Skin epidermis (tissue), 12 donors: ENCODE data around the gene CATSPERE.
"Not testable (repeated sequence)": the region's sequence is repeated elsewhere in the genome, so short reads cannot be mapped to it uniquely, and the experiment has no call there.

Experiments
- H3K27ac ChIP-seq, 21 experiments: fragments of 200-600 bp; sonication (generic) in 11 of 21; one replicate each; pipeline ENCODE4 v1.5.0; 2020; ENCODE audit warnings: mild to moderate bottlenecking in 3 of 21, inconsistent platforms in 2 of 21, moderate library complexity in 2 of 21
- H3K4me3 ChIP-seq, 7 experiments: fragments of 200-600 bp; sonication (generic) in 2 of 7; one replicate each; pipeline ENCODE4 v1.5.0; 2020; ENCODE audit warnings: inconsistent platforms in 2 of 7, mild to moderate bottlenecking in 2 of 7, moderate library complexity in 1 of 7

Gene CATSPERE

DNA sequence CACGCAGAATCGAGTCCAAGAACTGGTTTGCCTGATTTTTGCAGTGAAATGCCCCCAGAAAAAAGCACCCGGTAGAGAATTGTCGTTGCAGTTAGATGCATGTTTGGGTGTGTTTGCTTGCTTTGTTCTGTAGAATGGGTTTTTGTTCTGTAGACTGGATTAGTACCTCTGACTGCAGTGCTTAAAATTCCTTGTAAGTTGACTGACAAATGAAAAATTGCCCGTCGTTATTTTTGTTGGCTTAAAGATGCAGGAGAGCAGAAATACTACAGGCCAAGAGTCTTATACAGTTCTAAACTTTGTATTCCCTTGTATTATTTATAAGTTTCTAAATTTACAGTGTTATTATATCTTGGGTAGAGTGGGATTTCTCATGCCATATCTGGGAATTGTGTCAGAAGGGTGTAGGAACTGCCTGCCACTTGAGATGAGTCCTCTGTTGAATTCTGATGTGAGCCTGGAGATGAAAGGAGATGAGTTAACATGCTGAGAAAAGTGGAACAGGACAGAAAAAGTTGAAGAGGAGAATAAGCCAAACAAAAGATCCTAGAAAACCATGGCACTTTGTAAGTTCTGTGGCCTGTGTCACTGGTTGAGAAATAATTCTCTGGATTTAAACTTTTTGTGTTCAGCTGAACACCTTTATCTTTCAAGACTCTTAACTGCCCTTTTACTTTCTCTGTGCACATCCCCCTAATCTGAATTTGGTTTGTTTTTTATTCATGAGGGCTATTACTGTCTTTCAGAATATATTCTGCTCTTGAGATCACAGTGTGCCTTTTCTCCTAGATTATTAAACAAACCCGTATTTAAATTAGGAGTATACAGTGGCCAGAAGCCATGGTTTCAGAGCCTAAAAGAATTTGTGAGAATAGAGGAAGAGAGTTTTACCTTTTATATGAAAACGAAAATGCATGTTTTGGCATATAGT, 193.3 kb downstream of the CATSPERE start:
- H3K27ac ChIP-seq: peak overlapping the region in 12 of 21 experiments; percentile 91 to 98 (median 96)

DNA sequence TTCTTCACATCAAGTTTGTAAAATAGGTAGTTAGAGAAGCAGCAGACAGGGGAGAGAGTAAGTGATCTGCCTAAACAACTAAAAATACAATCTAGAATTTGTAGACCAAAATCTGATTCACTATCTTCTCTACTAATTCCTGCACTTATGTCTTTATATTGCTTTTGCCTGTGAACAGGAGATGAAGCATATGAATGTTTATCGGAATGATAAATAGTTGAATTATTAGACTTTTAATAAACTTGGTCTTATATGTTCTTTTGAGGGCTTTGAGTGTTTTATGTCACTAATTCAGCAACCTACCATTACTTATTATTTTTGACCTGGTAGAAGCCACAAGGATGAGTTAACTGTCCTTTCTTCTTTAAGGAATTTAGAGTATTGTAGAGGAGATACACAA, 194.1 kb downstream of the CATSPERE start:
- no peak overlapping the region for H3K4me3 ChIP-seq
- H3K27ac ChIP-seq: no peak overlapping the region

More for the DNA sequence above, 193.3 kb downstream of the CATSPERE start:
- peak overlapping the region; percentile 64 to 96 (median 93) for H3K4me3 ChIP-seq

DNA sequence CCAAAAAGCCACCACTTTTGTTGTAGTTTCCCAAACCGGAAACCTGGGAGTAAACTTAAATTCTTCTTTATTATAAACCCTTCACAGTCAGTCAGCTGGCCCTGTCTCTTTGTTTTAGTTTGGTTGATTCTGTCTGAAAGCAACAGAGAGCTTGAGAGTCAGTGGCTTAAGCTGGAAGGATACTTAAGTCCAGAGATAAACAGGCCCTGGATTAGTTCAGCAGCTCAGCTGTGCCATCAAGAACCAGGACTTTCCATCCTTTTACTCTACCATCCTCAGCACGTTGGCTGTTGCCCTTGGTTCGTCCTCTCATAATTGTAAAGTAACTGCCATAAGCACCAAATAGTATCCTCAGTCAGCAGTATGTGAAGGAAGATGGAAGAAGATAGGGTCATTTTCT, 196.3 kb downstream of the CATSPERE start:
- H3K27ac ChIP-seq: no peak overlapping the region

DNA sequence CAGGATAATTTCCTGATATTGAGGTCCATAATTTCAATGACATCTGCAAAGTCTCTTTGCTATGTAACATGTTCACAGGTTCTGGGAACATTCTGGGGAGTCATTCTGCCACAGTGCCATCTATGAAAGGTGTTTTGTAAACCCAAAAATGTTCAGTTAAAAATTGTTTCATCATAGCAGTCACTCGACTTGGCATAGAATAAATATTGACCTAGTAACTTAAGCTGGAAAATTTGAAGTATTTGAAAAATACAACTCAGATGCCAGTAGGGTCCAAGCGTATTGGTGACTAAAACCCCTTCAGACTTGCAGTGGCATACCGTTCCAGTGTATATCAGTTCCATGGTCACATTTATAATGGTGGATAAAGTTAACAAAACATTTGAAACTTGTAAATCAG, 198.6 kb downstream of the CATSPERE start:
- no peak overlapping the region for H3K27ac ChIP-seq
- H3K4me3 ChIP-seq: no peak overlapping the region

More for the DNA sequence above, 196.3 kb downstream of the CATSPERE start:
- H3K4me3 ChIP-seq: no peak overlapping the region

DNA sequence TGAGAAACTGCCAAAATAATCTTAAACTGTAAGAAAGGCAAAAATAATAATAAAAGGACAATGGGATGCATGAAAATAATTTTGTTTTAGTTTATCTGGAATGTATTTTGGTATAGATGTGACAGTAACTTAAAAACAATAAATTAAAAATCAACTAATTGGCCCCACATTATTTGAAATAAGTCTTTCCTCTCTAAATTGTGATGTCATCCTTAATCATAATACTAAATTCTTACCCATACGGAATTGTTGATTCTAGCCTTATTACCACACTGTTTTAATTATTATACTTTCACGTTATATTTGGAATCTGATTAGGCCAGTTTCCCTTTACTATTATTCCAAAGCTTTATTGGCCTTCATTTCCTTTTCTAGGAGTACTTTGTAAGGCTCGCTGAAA, 199.5 kb downstream of the CATSPERE start:
- Histone ChIP-seq H3K27ac (no peak overlapping the region), H3K4me3 (no peak overlapping the region)

DNA sequence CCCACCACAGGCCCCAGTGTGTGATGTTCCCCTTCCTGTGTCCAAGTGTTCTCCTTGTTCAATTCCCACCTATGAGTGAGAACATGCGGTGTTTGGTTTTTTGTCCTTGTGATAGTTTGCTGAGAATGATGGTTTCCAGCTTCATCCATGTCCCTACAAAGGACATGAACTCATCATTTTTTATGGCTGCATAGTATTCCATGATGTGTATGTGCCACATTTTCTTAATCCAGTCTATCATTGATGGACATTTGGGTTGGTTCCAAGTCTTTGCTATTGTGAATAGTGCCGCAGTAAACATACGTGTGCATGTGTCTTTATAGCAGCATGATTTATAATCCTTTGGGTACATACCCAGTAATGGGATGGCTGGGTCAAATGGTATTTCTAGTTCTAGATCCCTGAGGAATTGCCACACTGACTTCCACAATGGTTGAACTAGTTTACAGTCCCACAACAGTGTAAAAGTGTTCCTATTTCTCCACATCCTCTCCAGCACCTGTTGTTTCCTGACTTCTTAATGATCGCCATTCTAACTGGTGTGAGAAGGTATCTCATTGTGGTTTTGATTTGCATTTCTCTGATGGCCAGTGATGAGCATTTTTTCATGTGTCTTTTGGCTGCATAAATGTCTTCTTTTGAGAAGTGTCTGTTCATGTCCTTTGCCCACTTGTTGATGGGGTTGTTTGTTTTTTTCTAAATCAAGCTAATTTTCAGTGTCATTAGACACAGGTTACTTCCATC, 200.7 kb downstream of the CATSPERE start:
- H3K27ac ChIP-seq, H3K4me3 ChIP-seq: not testable (repeated sequence)

DNA sequence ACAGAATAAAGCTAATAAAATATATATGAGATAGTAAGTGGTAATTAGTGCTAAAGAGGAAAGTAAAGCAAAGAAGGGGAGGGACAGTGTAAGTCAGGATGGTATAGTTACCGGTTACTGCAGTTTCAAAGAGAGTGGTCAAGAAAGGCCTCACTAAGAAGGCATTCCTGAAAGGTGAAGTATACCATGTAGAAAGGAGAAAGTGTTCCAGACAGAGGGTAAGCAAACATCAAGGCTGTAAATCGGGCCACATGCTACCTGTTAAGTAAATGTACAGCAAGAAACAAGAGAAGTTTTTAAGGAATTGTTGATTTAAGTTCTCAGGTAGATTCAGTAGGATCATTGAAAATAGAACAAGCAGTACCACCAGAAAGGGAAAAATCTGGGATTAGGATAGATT, 201.5 kb downstream of the CATSPERE start:
- H3K27ac ChIP-seq: no peak overlapping the region
- H3K4me3 ChIP-seq: no peak overlapping the region

DNA sequence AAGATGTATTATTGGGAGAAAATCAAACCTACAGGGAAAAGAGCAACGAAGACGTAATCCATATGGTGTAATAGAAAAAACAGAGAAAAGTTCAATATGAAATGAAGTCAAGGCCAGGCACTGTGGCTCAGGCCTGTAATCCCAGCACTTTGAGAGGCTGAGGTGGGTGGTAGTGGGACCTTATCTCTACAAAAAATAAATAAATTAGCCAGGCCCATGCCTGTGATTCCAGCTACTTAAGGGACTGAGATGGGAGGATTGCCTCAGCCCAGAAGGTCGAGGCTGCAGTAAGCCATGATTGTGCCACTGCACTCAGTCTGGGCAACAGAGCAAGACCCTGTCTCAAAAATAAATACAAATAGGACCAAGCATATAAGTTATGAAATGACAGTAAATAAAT, 203.3 kb downstream of the CATSPERE start:
- H3K4me3 ChIP-seq: no peak overlapping the region
- no peak overlapping the region for H3K27ac ChIP-seq

DNA sequence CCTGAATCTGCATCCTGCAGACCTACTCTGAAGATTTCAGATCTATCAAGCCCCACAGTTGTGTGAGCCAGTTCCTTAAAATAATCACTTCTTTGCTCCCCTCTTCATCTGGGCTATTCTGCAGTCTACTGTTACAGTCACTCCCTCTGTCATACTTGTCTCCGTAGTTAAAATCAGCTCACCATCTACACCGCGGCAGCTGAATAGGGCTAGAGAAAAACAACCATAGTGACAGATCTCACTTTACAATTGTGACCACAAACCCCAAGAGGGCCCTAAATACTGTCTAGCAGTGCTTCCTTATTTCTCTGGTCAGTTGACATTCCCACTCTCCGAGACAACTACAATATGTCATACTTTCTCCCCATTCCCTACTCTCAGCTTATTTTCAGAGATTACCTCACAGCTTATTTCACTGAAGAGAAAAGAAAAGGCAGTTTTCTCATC, 204.7 kb downstream of the CATSPERE start:
- Histone ChIP-seq H3K4me3 (no peak overlapping the region), H3K27ac (no peak overlapping the region)

DNA sequence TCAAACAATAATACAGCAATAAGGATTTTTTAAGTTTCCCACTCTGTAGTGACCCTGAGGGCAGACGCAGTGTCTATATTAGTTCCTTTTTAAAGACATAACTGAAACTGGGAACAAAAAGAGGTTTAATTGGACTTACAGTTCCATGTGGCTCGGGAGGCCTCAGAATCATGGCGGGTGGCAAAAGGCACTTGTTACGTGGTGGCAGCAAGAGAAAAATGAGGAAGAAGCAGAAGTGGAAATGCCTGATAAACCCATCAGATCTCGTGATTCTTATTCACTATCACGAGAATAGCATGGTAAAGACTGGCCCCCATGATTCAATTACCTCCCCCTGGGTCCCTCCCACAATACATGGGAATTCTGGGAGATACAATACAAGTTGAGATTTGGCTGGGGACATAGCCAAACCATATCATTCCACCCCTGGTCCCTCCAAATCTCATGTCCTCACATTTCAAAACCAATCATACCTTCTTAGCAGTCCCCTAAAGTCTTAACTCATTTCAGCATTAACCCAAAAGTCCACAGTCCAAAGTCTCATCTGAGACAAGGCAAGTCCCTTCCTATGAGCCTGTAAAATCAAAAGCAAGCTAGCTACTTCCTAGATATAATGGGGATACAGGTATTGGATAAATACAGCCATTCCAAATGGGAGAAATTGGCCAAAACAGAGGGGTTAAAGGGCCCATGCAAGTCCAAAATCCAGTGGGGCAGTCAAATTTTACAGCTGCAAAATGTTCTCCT, 205.8 kb downstream of the CATSPERE start:
- not testable (repeated sequence) for H3K27ac ChIP-seq, H3K4me3 ChIP-seq

DNA sequence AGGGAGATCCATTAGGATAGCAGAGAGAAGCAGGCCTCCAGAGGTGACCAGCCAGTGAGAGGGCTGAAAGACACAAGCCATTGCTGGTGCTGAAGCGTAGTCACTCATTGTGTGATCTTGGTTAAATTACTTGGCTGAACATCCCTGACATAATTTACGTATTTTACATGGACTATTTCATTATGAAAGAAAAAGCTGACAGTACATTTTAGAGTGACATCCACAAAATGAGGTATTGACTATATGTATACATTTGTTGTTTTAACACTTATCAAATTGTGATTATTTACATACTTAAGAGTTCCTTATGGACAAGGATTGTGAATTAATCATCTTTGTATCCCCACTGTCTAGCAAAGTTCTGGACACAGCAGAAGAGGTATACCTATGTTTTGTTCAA, 206.7 kb downstream of the CATSPERE start:
- Histone ChIP-seq H3K27ac (no peak overlapping the region), H3K4me3 (no peak overlapping the region)

DNA sequence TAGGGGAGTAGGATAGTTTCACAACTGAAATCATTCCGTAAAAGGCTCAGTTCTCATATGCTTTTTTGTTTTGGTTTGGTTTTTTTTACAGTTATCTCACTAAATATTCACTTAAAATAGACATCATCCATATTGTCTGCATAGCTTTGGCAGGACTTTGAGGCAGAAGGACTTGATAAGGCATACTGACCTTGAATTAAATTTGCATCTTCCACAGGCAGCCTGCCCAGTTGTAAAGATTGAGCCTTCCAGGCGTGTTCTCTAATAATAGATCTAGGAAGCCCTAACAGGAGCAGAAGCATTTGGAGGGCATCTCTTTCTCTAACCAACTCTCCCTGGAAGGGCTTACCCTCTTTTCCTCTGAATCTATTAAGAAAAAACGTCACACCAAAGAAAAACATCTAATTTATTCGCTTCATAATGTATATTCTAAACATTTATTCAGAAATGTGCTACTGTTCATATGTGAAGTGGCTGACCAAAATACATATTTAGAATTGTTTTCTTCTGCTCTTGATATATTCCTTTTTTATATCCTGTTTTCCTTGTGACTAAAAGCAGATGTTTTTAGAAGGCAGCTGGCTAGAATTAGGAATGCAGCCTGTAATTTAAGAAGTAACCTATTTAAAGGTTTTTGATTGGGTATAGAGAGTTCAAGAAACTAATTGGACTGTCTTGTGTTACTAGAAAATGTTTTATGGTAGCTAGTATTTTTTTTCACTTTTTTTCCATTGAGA, 212.0 kb downstream of the CATSPERE start:
- H3K4me3 ChIP-seq: no peak overlapping the region
- H3K27ac ChIP-seq: peak overlapping the region in 6 of 21 experiments; percentile 18 to 45 (median 36)

DNA sequence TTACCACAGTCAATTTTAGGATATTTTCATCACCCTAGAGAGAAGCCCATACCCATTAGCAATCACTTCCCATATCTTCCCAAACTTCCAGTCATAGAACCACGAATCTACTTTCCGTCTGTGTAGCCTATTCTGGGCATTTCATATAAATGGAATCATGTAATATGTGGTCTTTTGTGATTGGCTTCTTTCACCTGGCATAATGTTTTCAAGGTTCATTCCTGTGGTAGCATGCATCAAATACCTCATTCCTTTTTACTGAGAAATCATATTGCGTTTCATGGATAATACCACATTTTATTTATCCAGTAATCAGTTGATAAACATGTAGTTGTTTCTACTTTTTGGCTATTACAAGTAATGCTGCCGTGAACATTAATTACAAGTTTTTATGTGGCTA, 213.4 kb downstream of the CATSPERE start:
- Histone ChIP-seq H3K27ac (no peak overlapping the region), H3K4me3 (no peak overlapping the region)

DNA sequence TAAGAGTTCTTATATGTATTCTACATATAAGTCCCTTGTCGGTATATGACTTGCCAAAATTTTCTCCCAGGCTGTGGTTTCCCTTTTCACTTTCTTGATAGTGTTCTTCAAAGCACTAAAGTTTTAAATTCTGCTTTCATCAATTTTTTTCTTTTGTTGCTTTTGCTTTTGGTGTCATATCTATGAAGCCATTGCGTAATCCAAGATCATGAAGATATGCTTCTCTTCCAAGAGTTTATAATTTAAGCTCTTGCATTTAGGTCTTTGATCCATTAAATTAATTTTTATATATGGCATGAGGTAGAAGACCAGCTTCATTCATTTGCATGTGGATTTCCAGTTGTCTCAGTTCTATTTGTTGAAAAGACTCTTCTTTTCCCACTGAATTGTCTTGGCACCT, 214.1 kb downstream of the CATSPERE start:
- Histone ChIP-seq H3K27ac (no peak overlapping the region), H3K4me3 (no peak overlapping the region)

DNA sequence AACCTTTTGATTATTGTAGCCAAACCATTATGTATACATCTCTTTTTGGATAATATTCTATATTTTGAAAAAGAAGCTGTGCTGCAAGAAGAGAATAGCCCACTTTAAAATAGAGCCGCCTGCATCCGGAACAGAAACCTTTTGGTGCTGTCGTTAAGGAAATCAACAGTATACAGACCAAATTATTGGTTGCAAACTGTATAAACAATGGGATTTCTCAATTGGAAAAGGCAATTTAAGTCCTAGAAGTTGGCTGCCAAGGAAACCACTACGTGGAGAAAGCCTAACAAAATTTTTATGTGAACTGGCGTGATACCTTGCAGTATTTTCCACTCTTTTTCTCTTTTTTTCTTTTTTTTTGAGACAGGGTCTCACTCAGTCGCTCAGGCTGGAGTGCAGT, 217.6 kb downstream of the CATSPERE start:
- Histone ChIP-seq H3K27ac (peak overlapping the region in 2 of 21 experiments; percentile 16 to 24), H3K4me3 (no peak overlapping the region)

DNA sequence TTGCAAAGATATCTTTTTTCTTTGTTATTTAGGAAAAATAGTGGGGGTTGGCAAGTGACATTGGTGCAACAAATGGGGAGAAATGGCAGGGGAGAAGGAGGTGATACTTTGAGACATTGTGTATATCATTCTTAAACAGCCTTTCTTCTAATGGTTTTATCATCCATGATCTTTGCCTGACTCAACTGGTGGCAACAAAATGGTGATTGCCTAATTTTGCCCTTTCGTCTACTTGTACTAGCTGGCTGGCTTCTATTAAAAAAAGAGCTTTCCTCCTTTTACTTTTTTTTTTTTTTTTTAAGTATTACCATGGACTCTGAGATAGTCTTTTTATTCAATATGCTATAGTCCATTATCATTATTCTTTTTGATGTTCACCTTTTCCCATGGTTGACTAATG, 219.6 kb downstream of the CATSPERE start:
- Histone ChIP-seq H3K4me3 (no peak overlapping the region), H3K27ac (no peak overlapping the region)

DNA sequence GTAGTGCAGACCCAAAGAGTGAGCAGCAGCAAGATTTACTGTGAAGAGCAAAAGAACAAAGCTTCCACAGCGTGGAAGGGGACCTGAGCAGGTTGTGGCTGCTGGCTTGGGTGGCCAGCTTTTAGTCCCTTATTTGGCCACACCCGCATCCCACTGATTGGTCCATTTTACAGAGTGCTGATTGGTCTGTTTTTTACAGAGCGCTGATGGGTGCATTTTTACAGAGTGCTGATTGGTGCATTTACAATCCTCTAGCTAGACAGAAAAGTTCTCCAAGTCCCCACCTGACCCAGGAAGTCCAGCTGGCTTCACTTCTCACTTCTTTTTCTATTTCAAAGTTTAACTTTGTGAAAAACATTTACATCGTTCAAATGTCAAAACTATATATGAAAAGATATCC, 221.0 kb downstream of the CATSPERE start:
- H3K27ac ChIP-seq, H3K4me3 ChIP-seq: not testable (repeated sequence)
